ENCODE measurements around the gene CRX. TPM values are rescaled to one million over a fixed set of nuclear protein-coding genes. Genes with fewer than 3 reads are reported as not detected.
A peak's percentile ranks its signal among the peaks of the same experiment; 100 is the strongest.

The CRX gene
- polyA plus RNA-seq, 2 of the 4 experiments (the other 2 are of a cell fraction) = not detected

- no peak for ATAC-seq
- WGBS (ENCODE audit: missing lambda C conversion rate) = 20% methylated on average over 3 of the region's 3 CpGs
- POLR2A ChIA-PET = no interaction called here
Observed at GRCh38 chr19:47882890-47883289, 61.2 kb downstream of the CRX start.

GRCh38 chr19:47885067-47885463 is 63.3 kb downstream of the CRX start:
- FAIRE-seq (peak; percentile 56), ATAC-seq (peak; percentile 30 to 34; a peak in 3 of 6 replicates), DNase-seq (ENCODE audit: low read depth in 1 of 2, low spot score in 1 of 2) (no peak)
- no peaks in the 10 kb centered on the region for H3K4me1 ChIP-seq
- no peak for TF ChIP-seq KDM5A (IDR thresholded peaks at IDR 0.05)
- TF ChIP-seq RFX5 (IDR thresholded peaks at IDR 0.05) = no peak
- TF ChIP-seq EHF (CRISPR knock-in tag; IDR thresholded peaks at IDR 0.05) = no peak
- TF ChIP-seq NPAS2 (CRISPR knock-in tag; IDR thresholded peaks at IDR 0.05; ENCODE audit: borderline replicate concordance) = no peak
- no peak for TF ChIP-seq CTCF (IDR thresholded peaks at IDR 0.05)
- no peak for TF ChIP-seq RCOR1 (IDR thresholded peaks at IDR 0.05; ENCODE audit: low read depth, low read length)
- no peak for TF ChIP-seq FOSB (CRISPR knock-in tag; IDR thresholded peaks at IDR 0.05)
- TF ChIP-seq ELK1 (IDR thresholded peaks at IDR 0.05; ENCODE audit: low read depth, low read length) = no peak
- TF ChIP-seq KDM1A (IDR thresholded peaks at IDR 0.05; ENCODE audit: low read depth) = no peak
- no peak for TF ChIP-seq ZFP36 (IDR thresholded peaks at IDR 0.05; ENCODE audit: borderline replicate concordance, partially characterized antibody)
- no peak for TF ChIP-seq CBX2 (IDR thresholded peaks at IDR 0.05; ENCODE audit: borderline replicate concordance, low read depth)
- TF ChIP-seq RAD21 (conservative IDR thresholded peaks at IDR 0.05 in 1 of 2, IDR thresholded peaks at IDR 0.05 in 1 of 2) = no peak
- TF ChIP-seq EHMT2 (IDR thresholded peaks at IDR 0.05; ENCODE audit: low read depth) = no peak
- TF ChIP-seq, protein P1, sequence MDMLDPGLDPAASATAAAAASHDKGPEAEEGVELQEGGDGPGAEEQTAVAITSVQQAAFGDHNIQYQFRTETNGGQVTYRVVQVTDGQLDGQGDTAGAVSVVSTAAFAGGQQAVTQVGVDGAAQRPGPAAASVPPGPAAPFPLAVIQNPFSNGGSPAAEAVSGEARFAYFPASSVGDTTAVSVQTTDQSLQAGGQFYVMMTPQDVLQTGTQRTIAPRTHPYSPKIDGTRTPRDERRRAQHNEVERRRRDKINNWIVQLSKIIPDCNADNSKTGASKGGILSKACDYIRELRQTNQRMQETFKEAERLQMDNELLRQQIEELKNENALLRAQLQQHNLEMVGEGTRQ (IDR thresholded peaks at IDR 0.05) = no peak
- TF ChIP-seq CHD4 (IDR thresholded peaks at IDR 0.05; ENCODE audit: borderline replicate concordance) = no peak
- TF ChIP-seq FOXS1 (CRISPR knock-in tag; IDR thresholded peaks at IDR 0.05) = no peak
- no peak overlapping the region for H3K4me3 ChIP-seq
- no peaks in the 10 kb centered on the region for H3K9me3 ChIP-seq
- no peak overlapping the region for H3K27ac ChIP-seq
- H3K4me2 ChIP-seq = no peak overlapping the region
- ChIA-PET POLR2A (no interaction called here), CTCF (interaction anchor here (1.1 to 1.3 kb wide), 2 partner anchors 16 to 223 kb away, joined by 3 to 5 read pairs; no protein-coding TSS in a partner anchor)
- 42% methylated on average over 5 of the region's 5 CpGs for WGBS (ENCODE audit: missing lambda C conversion rate)

More at GRCh38 chr19:47882890-47883289, 61.2 kb downstream of the CRX start:
- Histone ChIP-seq H3K4me1 (no peaks in the 10 kb centered on the region), H3K4me2 (no peak overlapping the region), H3K4me3 (no peak overlapping the region), H3K9me3 (no peaks in the 10 kb centered on the region), H3K27ac (no peak overlapping the region)
- no peak for FAIRE-seq
- TF ChIP-seq POLR2A (IDR thresholded peaks at IDR 0.05; ENCODE audit: low read length) (no peak), HEYL (CRISPR knock-in tag; IDR thresholded peaks at IDR 0.05) (no peak), FOSL2 (IDR thresholded peaks at IDR 0.05) (no peak), FOSL2 (CRISPR knock-in tag; IDR thresholded peaks at IDR 0.05) (no peak), HDAC2 (IDR thresholded peaks at IDR 0.05) (no peak), FOXS1 (CRISPR knock-in tag; IDR thresholded peaks at IDR 0.05) (no peak), SREBF2 (IDR thresholded peaks at IDR 0.05) (no peak), RARB (CRISPR knock-in tag; IDR thresholded peaks at IDR 0.05) (no peak), MAFK (IDR thresholded peaks at IDR 0.05; ENCODE audit: partially characterized antibody) (no peak), MYC (IDR thresholded peaks at IDR 0.05; ENCODE audit: borderline replicate concordance, low read length) (no peak), FOSB (CRISPR knock-in tag; IDR thresholded peaks at IDR 0.05) (no peak), TFCP2L1 (CRISPR knock-in tag; IDR thresholded peaks at IDR 0.05) (no peak), NFE2L2 (conservative IDR thresholded peaks at IDR 0.05; ENCODE audit: low read length) (no peak), MAZ (IDR thresholded peaks at IDR 0.05; ENCODE audit: borderline replicate concordance, low read depth, low read length) (no peak), KDM1A (IDR thresholded peaks at IDR 0.05; ENCODE audit: low read depth) (no peak)
- TF ChIP-seq, protein P2, sequence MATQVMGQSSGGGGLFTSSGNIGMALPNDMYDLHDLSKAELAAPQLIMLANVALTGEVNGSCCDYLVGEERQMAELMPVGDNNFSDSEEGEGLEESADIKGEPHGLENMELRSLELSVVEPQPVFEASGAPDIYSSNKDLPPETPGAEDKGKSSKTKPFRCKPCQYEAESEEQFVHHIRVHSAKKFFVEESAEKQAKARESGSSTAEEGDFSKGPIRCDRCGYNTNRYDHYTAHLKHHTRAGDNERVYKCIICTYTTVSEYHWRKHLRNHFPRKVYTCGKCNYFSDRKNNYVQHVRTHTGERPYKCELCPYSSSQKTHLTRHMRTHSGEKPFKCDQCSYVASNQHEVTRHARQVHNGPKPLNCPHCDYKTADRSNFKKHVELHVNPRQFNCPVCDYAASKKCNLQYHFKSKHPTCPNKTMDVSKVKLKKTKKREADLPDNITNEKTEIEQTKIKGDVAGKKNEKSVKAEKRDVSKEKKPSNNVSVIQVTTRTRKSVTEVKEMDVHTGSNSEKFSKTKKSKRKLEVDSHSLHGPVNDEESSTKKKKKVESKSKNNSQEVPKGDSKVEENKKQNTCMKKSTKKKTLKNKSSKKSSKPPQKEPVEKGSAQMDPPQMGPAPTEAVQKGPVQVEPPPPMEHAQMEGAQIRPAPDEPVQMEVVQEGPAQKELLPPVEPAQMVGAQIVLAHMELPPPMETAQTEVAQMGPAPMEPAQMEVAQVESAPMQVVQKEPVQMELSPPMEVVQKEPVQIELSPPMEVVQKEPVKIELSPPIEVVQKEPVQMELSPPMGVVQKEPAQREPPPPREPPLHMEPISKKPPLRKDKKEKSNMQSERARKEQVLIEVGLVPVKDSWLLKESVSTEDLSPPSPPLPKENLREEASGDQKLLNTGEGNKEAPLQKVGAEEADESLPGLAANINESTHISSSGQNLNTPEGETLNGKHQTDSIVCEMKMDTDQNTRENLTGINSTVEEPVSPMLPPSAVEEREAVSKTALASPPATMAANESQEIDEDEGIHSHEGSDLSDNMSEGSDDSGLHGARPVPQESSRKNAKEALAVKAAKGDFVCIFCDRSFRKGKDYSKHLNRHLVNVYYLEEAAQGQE (IDR thresholded peaks at IDR 0.05) = no peak
- CTCF ChIA-PET = interaction anchor here (3.3 kb wide), 1 partner anchor 15 kb away, joined by 24 read pairs; no protein-coding TSS in a partner anchor
- DNase-seq (ENCODE audit: low read depth in 1 of 2, low spot score in 1 of 2) = no peak

All from A549 (cell line).